Measurements from ENCODE around the gene CD55. TPM values are rescaled to one million over a fixed set of nuclear protein-coding genes. Genes with fewer than 3 reads are reported as not detected.
A peak's percentile ranks its signal among the peaks of the same experiment; 100 is the strongest.

Gene CD55
- total and polyA plus RNA-seq, 2 experiments from 2014 or later, result 52.8 to 54.7 TPM

- in situ Hi-C loops (cut with MboI), result loop anchor here (10.0 kb wide), 1 partner anchor 151 kb away; no protein-coding TSS in a partner anchor
- no peak for DNase-seq
- TF ChIP-seq EZH2phosphoT487 (IDR thresholded peaks at IDR 0.05; ENCODE audit: insufficient read depth, low read depth), result no peak
- Histone ChIP-seq H3F3A (ENCODE audit: insufficient read depth) (no peaks in the 10 kb centered on the region), H3K9me2 (ENCODE audit: insufficient read depth) (no peaks in the 10 kb centered on the region), H2AFZ (no peak overlapping the region), H3K4me3 (no peak overlapping the region), H3K4me2 (ENCODE audit: unreplicated experiment) (no peak overlapping the region), H3K27me3 (replicated peaks; ENCODE audit: insufficient read depth) (no peaks in the 10 kb centered on the region), H3K9ac (no peak overlapping the region), H3K27ac (no peak overlapping the region), H3K36me3 (ENCODE audit: low read depth) (no peaks in the 10 kb centered on the region), H3K9me3 (ENCODE audit: low read depth) (no peaks in the 10 kb centered on the region), H3K79me2 (ENCODE audit: insufficient read depth) (no peaks in the 10 kb centered on the region), H4K20me1 (ENCODE audit: insufficient read depth) (no peaks in the 10 kb centered on the region), H3K4me1 (ENCODE audit: insufficient read depth) (peaks cover 8% of the 10 kb centered on the region)
Observed at GRCh38 chr1:207405814-207406213, 84.3 kb downstream of the CD55 start.

DNA sequence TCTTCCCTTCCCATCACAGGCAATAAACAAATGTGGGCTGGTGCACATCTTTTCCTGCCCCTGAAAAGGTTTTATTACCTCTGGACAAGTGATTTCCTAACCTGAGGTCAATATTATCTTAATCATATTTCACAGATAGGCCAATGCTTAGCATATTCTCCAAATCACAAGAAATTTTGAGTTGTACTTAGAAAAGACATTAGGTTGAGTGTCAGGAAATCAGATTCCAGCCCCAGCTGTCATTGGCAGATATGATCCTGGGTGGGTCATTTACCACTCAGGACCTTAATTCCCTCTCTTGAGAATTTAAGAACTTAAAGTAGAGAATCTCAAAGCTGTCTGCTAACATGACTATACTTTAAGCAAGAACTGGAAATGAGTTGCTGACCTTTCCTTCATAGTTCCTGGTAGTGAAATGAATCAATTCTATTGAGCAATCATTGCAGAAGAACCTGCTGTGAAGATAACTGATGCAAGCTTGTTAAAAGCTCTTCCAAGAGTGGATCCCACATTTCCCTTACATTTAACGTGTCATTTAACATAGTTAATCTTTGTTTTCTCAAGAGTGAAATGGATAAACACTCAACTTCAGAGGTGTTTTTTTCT is 86.3 kb downstream of the CD55 start:
- in situ Hi-C loops (cut with MboI), result loop anchor here (10.0 kb wide), 1 partner anchor 153 kb away; no protein-coding TSS in a partner anchor

More for the DNA sequence above, 86.3 kb downstream of the CD55 start:
- no peak for TF ChIP-seq EZH2 (IDR thresholded peaks at IDR 0.05; ENCODE audit: insufficient read depth, poor library complexity, severe bottlenecking)
- no peak for TF ChIP-seq EZH2phosphoT487 (IDR thresholded peaks at IDR 0.05; ENCODE audit: insufficient read depth, low read depth)
- Histone ChIP-seq H3F3A (ENCODE audit: insufficient read depth) (no peaks in the 10 kb centered on the region), H4K20me1 (ENCODE audit: insufficient read depth) (no peaks in the 10 kb centered on the region), H3K79me2 (ENCODE audit: insufficient read depth) (no peaks in the 10 kb centered on the region), H3K9me2 (ENCODE audit: insufficient read depth) (no peaks in the 10 kb centered on the region), H3K4me1 (ENCODE audit: insufficient read depth) (peaks cover 8% of the 10 kb centered on the region), H3K36me3 (ENCODE audit: low read depth) (no peaks in the 10 kb centered on the region), H3K27ac (no peak overlapping the region), H3K4me2 (ENCODE audit: unreplicated experiment) (no peak overlapping the region), H3K9me3 (ENCODE audit: low read depth) (no peaks in the 10 kb centered on the region), H3K4me3 (no peak overlapping the region), H2AFZ (no peak overlapping the region), H3K27me3 (replicated peaks; ENCODE audit: insufficient read depth) (no peaks in the 10 kb centered on the region), H3K9ac (no peak overlapping the region)
- DNase-seq, result peak; percentile 67
- WGBS, 2 experiments (ENCODE audit: low coverage in 1 of 2, low lambda C conversion rate in 2 of 2, missing lambda C conversion rate in 2 of 2), result 0 to 5% methylated on average over 1 of the region's 1 CpG

Other genes starting within 250 kb of the CD55 start
- gene C4BPB, start 232.8 kb upstream of the CD55 start, total RNA-seq (2014; rRNA removed; shearing (Covaris generic)), result not detected in 2 replicates
- gene C4BPB, start 232.8 kb upstream of the CD55 start, polyA plus RNA-seq (2016; fragmentation: Nextera tagmentation; extraction: Ambion mirVana), result not detected in 2 replicates
- gene C4BPA, start 217.4 kb upstream of the CD55 start, total RNA-seq (2014; rRNA removed; shearing (Covaris generic)), result not detected in 2 replicates
- gene C4BPA, start 217.4 kb upstream of the CD55 start, polyA plus RNA-seq (2016; fragmentation: Nextera tagmentation; extraction: Ambion mirVana), result not detected in 2 replicates
- not detected in 2 replicates for gene CR2, start 132.7 kb downstream of the CD55 start, total RNA-seq (2014; rRNA removed; shearing (Covaris generic))
- not detected in 2 replicates for gene CR2, start 132.7 kb downstream of the CD55 start, polyA plus RNA-seq (2016; fragmentation: Nextera tagmentation; extraction: Ambion mirVana)
- gene CR1, start 174.5 kb downstream of the CD55 start, total RNA-seq (2014; rRNA removed; shearing (Covaris generic)), result not detected in 2 replicates
- not detected in 2 replicates for gene CR1, start 174.5 kb downstream of the CD55 start, polyA plus RNA-seq (2016; fragmentation: Nextera tagmentation; extraction: Ambion mirVana)

Measured in GM23248 (cell line).